ENCODE measurements around the gene SCGB2A2.

The SCGB2A2 gene

DNA sequence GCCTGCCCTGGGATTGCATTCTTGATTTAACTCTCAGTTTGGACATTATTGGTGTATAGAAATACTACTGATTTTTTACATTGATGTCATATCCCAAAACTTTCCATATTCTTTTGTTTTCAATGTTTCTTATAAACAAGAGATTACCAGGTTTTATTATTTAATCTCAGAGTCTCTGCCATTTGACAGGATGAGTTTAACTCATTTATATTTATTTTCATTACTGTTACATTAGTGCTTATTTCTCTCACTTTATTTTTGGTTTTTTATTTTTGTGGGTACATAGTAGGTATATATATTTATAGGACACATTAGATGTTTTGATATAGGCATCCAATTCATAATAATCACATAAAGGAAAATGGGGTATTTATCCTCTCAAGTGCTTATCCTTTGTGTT lies 38.0 kb downstream of the SCGB2A2 start:
- no peak for DNase-seq

DNA sequence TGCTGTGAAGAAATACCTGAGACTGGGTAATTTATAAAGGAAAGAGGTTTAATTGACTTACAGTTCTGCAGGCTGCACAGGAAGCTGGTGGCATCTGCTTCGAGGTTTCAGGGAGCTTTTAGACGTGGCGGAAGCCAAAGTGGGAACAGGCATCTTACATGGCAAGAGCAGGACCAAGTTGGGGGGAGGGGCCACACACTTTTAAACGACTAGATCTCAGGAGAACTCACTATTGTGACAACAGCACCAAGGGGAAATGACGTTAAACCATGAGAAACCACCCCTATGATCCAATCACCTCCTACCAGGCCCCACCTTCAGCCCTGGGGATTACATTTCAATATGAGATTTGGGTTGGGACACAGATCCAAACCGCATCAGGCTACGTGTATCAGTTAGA lies 40.0 kb downstream of the SCGB2A2 start:
- DNase-seq: no peak

DNA sequence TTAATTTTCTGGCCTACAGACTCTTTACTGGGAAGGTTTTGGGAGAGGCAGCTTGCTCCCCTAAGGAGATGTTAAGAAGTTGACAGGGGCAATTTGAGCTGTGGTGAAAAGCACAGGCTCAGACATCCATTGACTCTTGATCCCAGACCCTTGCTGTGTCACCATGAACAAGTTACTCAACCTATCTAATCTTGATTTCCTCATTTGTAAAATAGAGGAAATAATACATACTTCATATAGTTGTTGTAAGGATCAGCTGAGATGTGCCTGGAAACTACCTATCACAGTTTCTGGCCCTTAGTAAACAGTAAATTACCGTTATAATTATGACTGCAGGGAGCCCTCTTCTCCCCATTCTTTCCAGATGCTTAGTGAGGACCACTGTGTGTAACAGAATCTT lies 45.5 kb downstream of the SCGB2A2 start:
- no peak for DNase-seq

DNA sequence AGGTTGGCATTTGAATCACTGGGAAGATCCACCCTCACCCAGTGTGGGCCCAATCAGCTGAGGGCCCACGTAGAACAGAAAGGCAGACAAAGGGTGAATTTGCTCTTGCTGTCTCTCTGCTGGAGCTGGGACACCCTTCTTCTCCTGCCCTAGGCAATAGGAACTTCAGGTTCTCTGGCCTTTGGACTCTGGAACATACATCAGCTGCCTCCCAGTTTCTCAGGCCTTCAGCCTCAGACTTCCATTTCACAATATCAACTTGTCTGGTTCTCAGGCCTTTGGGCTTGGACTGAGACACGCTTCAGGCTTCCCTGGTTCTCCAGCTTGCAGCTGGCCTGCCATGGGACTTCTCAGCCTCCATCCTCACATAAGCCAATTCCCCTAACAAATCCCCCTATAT lies 52.6 kb downstream of the SCGB2A2 start:
- DNase-seq: no peak

Data from stimulated activated CD8-positive, alpha-beta memory T cell treated with anti-CD3 and anti-CD28 coated beads, Interleukin-4, amount 100 ng/mL, for 48 hours (primary cell).